Measurements from ENCODE around the gene ELP6.

- TF ChIP-seq POLR2AphosphoS5 (IDR thresholded peaks at IDR 0.05; ENCODE audit: insufficient read depth in 1 of 2, low read depth in 1 of 2) (no peak), CTCF (IDR thresholded peaks at IDR 0.05) (no peak)
Measured at GRCh38 chr3:47504113-47504512, 9.4 kb downstream of the ELP6 start.
